Caco-2 (cell line): ENCODE measurements around the gene LRRC8C. TPM values are rescaled to one million over a fixed set of nuclear protein-coding genes. Genes with fewer than 3 reads are reported as not detected.
A peak's percentile ranks its signal among the peaks of the same experiment; 100 is the strongest.

Experiments
- BruUV-seq: library from RNA; stranded (reverse); fragments of 400-500 nt; replicated peaks from 2 replicates; lab custom pipeline; 2021; lab: Mats Ljungman, UMichigan
- CTCF ChIA-PET: fragments of 300-600 bp; sonication (Branson Sonifier 250); formaldehyde crosslinking; loops from one replicate; lab custom pipeline; 2022; ENCODE audit warnings: antibody characterized with exemption; lab: Charles Lee
- POLR2A ChIA-PET: fragments of 300-600 bp; sonication (Branson Sonifier 250); formaldehyde crosslinking; loops from one replicate; lab custom pipeline; 2022; ENCODE audit warnings: antibody characterized with exemption; lab: Charles Lee
- DNase-seq, 2 experiments: peaks; one replicate each; pipeline versions ENCODE4 v3.0.0 to v3.0.0-alpha.2; 2020 to 2022
- H3K27me3 ChIP-seq: replicated peaks from 2 replicates; pipeline ENCODE4 v1.6.0; 2011; ENCODE audit warnings: low read length; ENCODE audit not compliant: control insufficient read depth, insufficient read depth
- H3K36me3 ChIP-seq: 2 replicates; pipeline ENCODE4 v1.5.1; 2011; ENCODE audit warnings: low read length; ENCODE audit not compliant: control insufficient read depth, insufficient read depth
- H3K4me1 ChIP-seq: fragments of 250-450 bp; sonication (Bioruptor Pico); 2 replicates; pipeline ENCODE4 v1.5.1; 2020; ENCODE audit warnings: mild to moderate bottlenecking
- H3K4me3 ChIP-seq: 2 replicates; pipeline ENCODE4 v1.5.1; 2011; ENCODE audit warnings: low read depth, mild to moderate bottlenecking, control low read depth, low read length
- H3K9me3 ChIP-seq: fragments of 250-450 bp; sonication (Bioruptor Pico); 2 replicates; pipeline ENCODE4 v1.5.1; 2020; ENCODE audit warnings: mild to moderate bottlenecking, moderate library complexity
- H3K27ac Mint-ChIP-seq: one replicate; pipeline ENCODE4 v1.8.0; 2022; ENCODE audit warnings: mixed read lengths; ENCODE audit not compliant: unreplicated experiment
- H3K27me3 Mint-ChIP-seq: one replicate; pipeline ENCODE4 v1.8.0; 2022; ENCODE audit warnings: mixed read lengths; ENCODE audit not compliant: insufficient read depth, unreplicated experiment
- H3K36me3 Mint-ChIP-seq: one replicate; pipeline ENCODE4 v1.8.0; 2022; ENCODE audit warnings: mild to moderate bottlenecking, mixed read lengths; ENCODE audit not compliant: insufficient read depth, unreplicated experiment
- H3K4me1 Mint-ChIP-seq: one replicate; pipeline ENCODE4 v1.8.0; 2022; ENCODE audit warnings: low read depth, mixed read lengths; ENCODE audit not compliant: unreplicated experiment
- H3K4me3 Mint-ChIP-seq: one replicate; pipeline ENCODE4 v1.8.0; 2022; ENCODE audit warnings: mild to moderate bottlenecking, moderate library complexity, mixed read lengths; ENCODE audit not compliant: unreplicated experiment
- H3K9me3 Mint-ChIP-seq: one replicate; pipeline ENCODE4 v1.8.0; 2022; ENCODE audit warnings: mixed read lengths; ENCODE audit not compliant: unreplicated experiment
- intact Hi-C: fragments of 100-400 bp; cut with micrococcal nuclease; formaldehyde crosslinking; loops from one replicate; pipeline ENCODE4 v1.10.0; 2022; ENCODE audit not compliant: unreplicated experiment
- total RNA-seq: library from RNA; stranded (reverse); gene quantifications from 2 replicates; pipeline ENCODE4 v1.2.3, GENCODE V29; 2022
- TF ChIP-seq, protein P1 (sequence below), 2 experiments: fragments of 200-600 bp in 1 of 2; IDR thresholded peaks; 1 replicate in 1 of 2; 2 replicates in 1 of 2; pipeline versions ENCODE4 v1.5.1 to v1.8.0; 2011 to 2022; ENCODE audit warnings: antibody characterized with exemption in 1 of 2, control low read depth in 1 of 2, inconsistent platforms in 1 of 2, low read depth in 1 of 2, low read length in 1 of 2, mild to moderate bottlenecking in 1 of 2, moderate library complexity in 1 of 2; ENCODE audit not compliant: insufficient read depth in 1 of 2, severe bottlenecking in 1 of 2, unreplicated experiment in 1 of 2

The LRRC8C gene
- total RNA-seq, 1 experiment from 2014 or later = 0.11 TPM

DNA sequence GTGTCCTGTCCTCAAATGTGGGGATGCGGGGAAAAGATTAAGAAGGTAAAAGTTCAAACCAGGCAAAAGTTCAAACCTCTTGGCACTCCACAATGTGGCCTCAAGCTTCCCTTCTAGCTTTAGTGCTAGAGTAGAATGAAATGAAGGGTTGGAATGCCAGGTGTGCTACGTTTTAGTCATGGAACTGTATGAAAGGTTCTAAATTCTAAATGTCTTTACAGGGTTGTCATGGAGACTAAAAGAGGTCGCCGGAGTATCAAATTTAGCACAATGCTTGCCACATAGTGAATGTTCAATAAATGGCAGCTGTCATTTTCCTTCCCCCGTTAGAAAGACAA lies 130.7 kb downstream of the LRRC8C start:
- H3K27ac Mint-ChIP-seq = no peak overlapping the region
- Histone ChIP-seq H3K4me3 (peak overlapping the region; percentile 30), H3K9me3 (no peaks in the 10 kb centered on the region), H3K4me1 (no peaks in the 10 kb centered on the region), H3K27me3 (no peaks in the 10 kb centered on the region), H3K36me3 (no peaks in the 10 kb centered on the region)
- H3K36me3 Mint-ChIP-seq = no peaks in the 10 kb centered on the region
- intact Hi-C loops = loop anchor here (1.0 to 10.0 kb wide), 2 partner anchors 249 to 280 kb away; no protein-coding TSS in a partner anchor
- H3K4me1 Mint-ChIP-seq = no peaks in the 10 kb centered on the region
- no peak for DNase-seq
- H3K4me3 Mint-ChIP-seq = peak overlapping the region; percentile 75
- no peaks in the 10 kb centered on the region for H3K9me3 Mint-ChIP-seq
- H3K27me3 Mint-ChIP-seq = peaks cover 3% of the 10 kb centered on the region
- CTCF ChIA-PET = no interaction called here
- no TSS peak for BruUV-seq
- TF ChIP-seq, protein P1, sequence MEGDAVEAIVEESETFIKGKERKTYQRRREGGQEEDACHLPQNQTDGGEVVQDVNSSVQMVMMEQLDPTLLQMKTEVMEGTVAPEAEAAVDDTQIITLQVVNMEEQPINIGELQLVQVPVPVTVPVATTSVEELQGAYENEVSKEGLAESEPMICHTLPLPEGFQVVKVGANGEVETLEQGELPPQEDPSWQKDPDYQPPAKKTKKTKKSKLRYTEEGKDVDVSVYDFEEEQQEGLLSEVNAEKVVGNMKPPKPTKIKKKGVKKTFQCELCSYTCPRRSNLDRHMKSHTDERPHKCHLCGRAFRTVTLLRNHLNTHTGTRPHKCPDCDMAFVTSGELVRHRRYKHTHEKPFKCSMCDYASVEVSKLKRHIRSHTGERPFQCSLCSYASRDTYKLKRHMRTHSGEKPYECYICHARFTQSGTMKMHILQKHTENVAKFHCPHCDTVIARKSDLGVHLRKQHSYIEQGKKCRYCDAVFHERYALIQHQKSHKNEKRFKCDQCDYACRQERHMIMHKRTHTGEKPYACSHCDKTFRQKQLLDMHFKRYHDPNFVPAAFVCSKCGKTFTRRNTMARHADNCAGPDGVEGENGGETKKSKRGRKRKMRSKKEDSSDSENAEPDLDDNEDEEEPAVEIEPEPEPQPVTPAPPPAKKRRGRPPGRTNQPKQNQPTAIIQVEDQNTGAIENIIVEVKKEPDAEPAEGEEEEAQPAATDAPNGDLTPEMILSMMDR (IDR thresholded peaks at IDR 0.05; ENCODE audit: insufficient read depth in 1 of 2, low read depth in 1 of 2, low read length in 1 of 2, severe bottlenecking in 1 of 2, unreplicated experiment in 1 of 2) = no peak
- POLR2A ChIA-PET = no interaction called here

DNA sequence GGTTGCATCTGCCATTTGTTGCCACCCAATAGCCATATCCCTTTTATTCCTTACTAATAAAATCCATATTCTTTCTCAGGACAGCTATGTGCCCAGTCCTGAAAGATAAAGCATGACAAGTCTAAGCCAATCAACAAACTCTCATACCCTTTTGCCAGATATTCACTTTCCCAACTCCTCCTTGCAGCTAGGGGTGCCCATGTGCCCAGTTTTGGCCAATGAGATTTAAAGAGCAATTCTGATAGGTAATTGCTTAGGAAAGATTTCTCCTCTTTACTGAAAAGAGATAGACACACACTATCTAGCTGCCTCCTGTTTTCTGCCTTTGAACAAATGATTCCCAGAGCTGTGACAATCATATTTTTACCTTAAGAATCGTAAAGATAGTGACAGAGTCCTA lies 132.9 kb downstream of the LRRC8C start:
- Mint-ChIP-seq H3K4me3 (no peak overlapping the region), H3K27ac (no peak overlapping the region), H3K27me3 (peaks cover 3% of the 10 kb centered on the region), H3K36me3 (no peaks in the 10 kb centered on the region), H3K9me3 (no peaks in the 10 kb centered on the region), H3K4me1 (no peaks in the 10 kb centered on the region)
- Histone ChIP-seq H3K36me3 (no peaks in the 10 kb centered on the region), H3K27me3 (no peaks in the 10 kb centered on the region), H3K9me3 (no peaks in the 10 kb centered on the region), H3K4me1 (no peaks in the 10 kb centered on the region), H3K4me3 (no peak overlapping the region)
- DNase-seq = no peak
- POLR2A ChIA-PET = no interaction called here
- TF ChIP-seq, protein P1 (IDR thresholded peaks at IDR 0.05; ENCODE audit: insufficient read depth in 1 of 2, low read depth in 1 of 2, low read length in 1 of 2, severe bottlenecking in 1 of 2, unreplicated experiment in 1 of 2) = no peak
- CTCF ChIA-PET = no interaction called here
- BruUV-seq = no TSS peak
- intact Hi-C loops = loop anchor here (10.0 kb wide), 1 partner anchor 251 kb away; no protein-coding TSS in a partner anchor

DNA sequence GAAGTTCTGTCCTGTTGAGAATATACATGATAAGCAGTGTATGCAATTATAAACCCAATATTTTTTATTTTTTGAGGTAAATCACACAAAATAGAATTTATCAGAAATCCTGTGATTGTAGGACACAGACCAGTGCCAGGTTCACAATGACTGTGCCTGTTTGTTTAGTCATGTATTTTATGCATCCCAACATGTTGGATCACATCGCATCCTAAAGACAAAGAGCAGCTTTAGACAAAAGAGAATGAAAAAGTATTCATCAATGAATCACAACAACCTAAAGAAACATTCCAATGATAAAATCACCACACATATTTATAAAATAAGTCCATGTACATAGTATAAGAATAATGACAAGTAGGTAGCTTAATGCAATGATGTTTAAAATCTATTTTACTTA lies 134.7 kb downstream of the LRRC8C start:
- Histone ChIP-seq H3K4me1 (no peaks in the 10 kb centered on the region), H3K4me3 (no peak overlapping the region), H3K27me3 (no peaks in the 10 kb centered on the region), H3K9me3 (no peaks in the 10 kb centered on the region), H3K36me3 (no peaks in the 10 kb centered on the region)
- Mint-ChIP-seq H3K9me3 (no peaks in the 10 kb centered on the region), H3K4me3 (no peak overlapping the region), H3K27ac (no peak overlapping the region), H3K36me3 (no peaks in the 10 kb centered on the region), H3K27me3 (no peaks in the 10 kb centered on the region), H3K4me1 (no peaks in the 10 kb centered on the region)
- BruUV-seq = no TSS peak
- no peak for DNase-seq
- POLR2A ChIA-PET = no interaction called here
- TF ChIP-seq, protein P1 (IDR thresholded peaks at IDR 0.05; ENCODE audit: insufficient read depth in 1 of 2, low read depth in 1 of 2, low read length in 1 of 2, severe bottlenecking in 1 of 2, unreplicated experiment in 1 of 2) = no peak
- intact Hi-C loops = loop anchor here (10.0 kb wide), 1 partner anchor 253 kb away; no protein-coding TSS in a partner anchor
- CTCF ChIA-PET = no interaction called here

Other genes starting within 250 kb of the LRRC8C start
- gene LRRC8B, start 108.3 kb upstream of the LRRC8C start, total RNA-seq = 8.4 and 10.8 TPM in 2 replicates
- 34.4 and 39.4 TPM in 2 replicates for gene LRRC8D, start 187.9 kb downstream of the LRRC8C start, total RNA-seq